Lower leg skin (tissue), 4 donors: ENCODE data around the gene OR2H2. TPM values are rescaled to one million over a fixed set of nuclear protein-coding genes. Genes with fewer than 3 reads are reported as not detected.

Source experiments
- DNase-seq, 2 donors: peaks; one replicate each; pipeline ENCODE4 v3.0.0-alpha.2; 2019; ENCODE audit warnings: low spot score in 2 of 2
- H3K4me3 ChIP-seq: fragments of 200-600 bp; sonication (generic); 2 replicates; pipeline ENCODE4 v1.5.1; 2017; ENCODE audit warnings: mild to moderate bottlenecking, low read depth; ENCODE audit not compliant: poor library complexity, severe bottlenecking
- CTCF ChIP-seq, 3 donors: fragments of 450-650 bp; IDR thresholded peaks; one replicate each; pipeline ENCODE4 v1.5.1; 2016; ENCODE audit warnings: antibody characterized with exemption in 3 of 3, mild to moderate bottlenecking in 3 of 3, moderate library complexity in 2 of 3
- POLR2A ChIP-seq, 2 donors: fragments of 450-650 bp; IDR thresholded peaks; one replicate each; pipeline ENCODE4 v1.6.1; 2016 to 2017; ENCODE audit warnings: antibody characterized with exemption in 2 of 2, mild to moderate bottlenecking in 1 of 2, moderate library complexity in 1 of 2
- WGBS, 2 donors: methylation state at CpG; one replicate each; pipeline ENCODE4 v1.1.5; 2018; 5-methylcytosine and 5-hydroxymethylcytosine counted together
- intact Hi-C: fragments of 100-400 bp; cut with DNase I; formaldehyde crosslinking; loops from one replicate; pipeline ENCODE4 v1.15.0; 2023; ENCODE audit warnings: low total_unique reads
- total RNA-seq, 4 donors: library from RNA; depleted of rRNA; stranded (reverse); fragments of >200 nt; gene quantifications; one replicate each; pipeline ENCODE4 v1.1.0, GENCODE V29; 2016

OR2H2 gene
- total RNA-seq, 4 donors from 2014 or later = not detected

GRCh38 chr6:29631860-29632731, 47.2 kb downstream of the OR2H2 start:
- peak overlapping the region; percentile 70 for H3K4me3 ChIP-seq
- DNase-seq = peak; percentile 27 to 95
- 4 to 5% methylated on average over 46 to 47 of the region's 53 CpGs for WGBS, 2 donors
- TF ChIP-seq POLR2A (IDR thresholded peaks at IDR 0.05) (no peak), CTCF (IDR thresholded peaks at IDR 0.05) (no peak)
- intact Hi-C loops = no loop called here

GRCh38 chr6:29632789-29633533, 48.0 kb downstream of the OR2H2 start, which contains the start of gene GABBR1:
Gene GABBR1 (minus strand): TSS chr6:29633183. CDS start chr6:29632385, 798 bp downstream.
- intact Hi-C loops = no loop called here
- H3K4me3 ChIP-seq = peak within 1 kb of the TSS; percentile 70
- 0 to 2% methylated on average over 44 to 53 of the region's 57 CpGs for WGBS, 2 donors
- no peak for TF ChIP-seq CTCF (IDR thresholded peaks at IDR 0.05)
- TF ChIP-seq POLR2A (IDR thresholded peaks at IDR 0.05) = no peak
- peak; percentile 84 to 97 for DNase-seq

GRCh38 chr6:29633534-29633905, 48.6 kb downstream of the OR2H2 start:
- TF ChIP-seq POLR2A (IDR thresholded peaks at IDR 0.05) = no peak
- TF ChIP-seq CTCF (IDR thresholded peaks at IDR 0.05) = no peak
- intact Hi-C loops = no loop called here
- WGBS, 2 donors = 2 to 6% methylated on average over 9 of the region's 9 CpGs
- DNase-seq = no peak
- peak overlapping the region; percentile 70 for H3K4me3 ChIP-seq

GRCh38 chr6:29637247-29637646, 52.3 kb downstream of the OR2H2 start:
- intact Hi-C loops = no loop called here
- no peak for TF ChIP-seq CTCF (IDR thresholded peaks at IDR 0.05)
- TF ChIP-seq POLR2A (IDR thresholded peaks at IDR 0.05) = no peak
- WGBS, 2 donors = 85 to 95% methylated on average over 9 of the region's 9 CpGs
- no peak for DNase-seq
- H3K4me3 ChIP-seq = no peak overlapping the region

Other genes with a start within 250 kb of the OR2H2 start
- gene OR5V1, start 216.3 kb upstream of the OR2H2 start, total RNA-seq = not detected
- gene OR12D3, start 209.8 kb upstream of the OR2H2 start, total RNA-seq = not detected
- not detected for gene OR12D2, start 189.5 kb upstream of the OR2H2 start, total RNA-seq
- not detected for gene OR12D1, start 170.2 kb upstream of the OR2H2 start, total RNA-seq
- not detected for gene OR10C1, start 145.8 kb upstream of the OR2H2 start, total RNA-seq
- not detected for gene OR11A1, start 128.1 kb upstream of the OR2H2 start, total RNA-seq
- not detected for gene OR2H1, start 128.0 kb upstream of the OR2H2 start, total RNA-seq
- gene MAS1L, start 97.2 kb upstream of the OR2H2 start, total RNA-seq = not detected
- gene UBD, start 25.4 kb upstream of the OR2H2 start, total RNA-seq = under 1 TPM in 1 of 4 donors, not detected in 3; 0.36 TPM
- gene GABBR1, start 48.1 kb downstream of the OR2H2 start, total RNA-seq = 10 to 100 TPM; 15.0 to 49.5 (median 20.6) TPM
- gene MOG, start 72.0 kb downstream of the OR2H2 start, total RNA-seq = not detected
- gene ZFP57, start 96.0 kb downstream of the OR2H2 start, total RNA-seq = 1 to 10 TPM in 2 of 4 donors, under 1 TPM in 2; 0.15 to 4.8 (median 2.4) TPM
- gene HLA-F, start 138.3 kb downstream of the OR2H2 start, total RNA-seq = 10 to 100 TPM; 65.9 to 97.8 (median 92.9) TPM
- under 1 TPM in 1 of 4 donors, not detected in 3; 0.29 TPM for gene HLA-G, start 242.7 kb downstream of the OR2H2 start, total RNA-seq